PC-3 (cell line): ENCODE measurements around the gene ZSCAN29. TPM values are rescaled to one million over a fixed set of nuclear protein-coding genes. Genes with fewer than 3 reads are reported as not detected.

Experiments used
- ATAC-seq: fragments of 200-7000 bp; cut with Tn5 transposase; 2 replicates; pipeline ENCODE4 v1.9.1; 2020; ENCODE audit warnings: mild to moderate bottlenecking, moderate library complexity
- BruUV-seq: library from RNA; stranded (reverse); fragments of 400-500 nt; replicated peaks from 2 replicates; lab custom pipeline; 2021; lab: Mats Ljungman, UMichigan
- CTCF ChIA-PET: fragments of 300-600 bp; sonication (Branson Sonifier 250); formaldehyde crosslinking; loops from one replicate; lab custom pipeline; 2022; ENCODE audit warnings: antibody characterized with exemption; lab: Charles Lee
- POLR2A ChIA-PET: fragments of 300-600 bp; sonication (Branson Sonifier 250); formaldehyde crosslinking; loops from one replicate; lab custom pipeline; 2022; ENCODE audit warnings: antibody characterized with exemption; ENCODE audit not compliant: unreplicated experiment; lab: Charles Lee
- DNase-seq: peaks from one replicate; pipeline ENCODE4 v3.0.0-alpha.2; 2015
- H2AFZ ChIP-seq: fragments of 300-600 bp; sonication (generic); 2 replicates; pipeline ENCODE4 v1.6.0; 2016; ENCODE audit warnings: antibody characterized with exemption, low read length
- H3F3A ChIP-seq: fragments of 300-600 bp; sonication (generic); one replicate; pipeline ENCODE4 v1.6.0; 2017; ENCODE audit warnings: antibody characterized with exemption, low read length, control low read depth, mild to moderate bottlenecking; ENCODE audit not compliant: unreplicated experiment
- H3K27ac ChIP-seq: fragments of 300-600 bp; sonication (generic); 2 replicates; pipeline ENCODE4 v1.5.1; 2016; ENCODE audit warnings: mild to moderate bottlenecking, low read length
- H3K27me3 ChIP-seq: fragments of 300-600 bp; sonication (generic); 2 replicates; pipeline ENCODE4 v1.6.1; 2016; ENCODE audit warnings: low read length, mixed read lengths
- H3K36me3 ChIP-seq: fragments of 300-600 bp; sonication (generic); 2 replicates; pipeline ENCODE4 v1.6.1; 2016; ENCODE audit warnings: low read depth, mixed run types, low read length, mixed read lengths
- H3K4me1 ChIP-seq: fragments of 300-600 bp; sonication (generic); 2 replicates; pipeline ENCODE4 v1.5.1; 2016; ENCODE audit warnings: low read length; ENCODE audit not compliant: insufficient read depth
- H3K4me2 ChIP-seq: fragments of 300-600 bp; sonication (generic); 2 replicates; pipeline ENCODE4 v1.6.0; 2016; ENCODE audit warnings: low read length
- H3K4me3 ChIP-seq: fragments of 300-600 bp; sonication (generic); 2 replicates; pipeline ENCODE4 v1.5.1; 2016; ENCODE audit warnings: mild to moderate bottlenecking, low read length, mixed read lengths
- H3K79me2 ChIP-seq: fragments of 300-600 bp; sonication (generic); 2 replicates; pipeline ENCODE4 v1.6.1; 2017; ENCODE audit warnings: low read length, mixed read lengths
- H3K9ac ChIP-seq: fragments of 300-600 bp; sonication (generic); 2 replicates; pipeline ENCODE4 v1.6.0; 2016; ENCODE audit warnings: mild to moderate bottlenecking, low read length
- H3K9me2 ChIP-seq: fragments of 300-600 bp; sonication (generic); replicated peaks from 2 replicates; pipeline ENCODE4 v1.6.1; 2016; ENCODE audit warnings: mixed run types, low read length, mixed read lengths
- H3K9me3 ChIP-seq: fragments of 300-600 bp; sonication (generic); 2 replicates; pipeline ENCODE4 v1.6.1; 2016; ENCODE audit warnings: low read length, mixed read lengths
- H4K20me1 ChIP-seq: fragments of 300-600 bp; sonication (generic); 2 replicates; pipeline ENCODE4 v1.6.1; 2016; ENCODE audit warnings: low read length, mixed read lengths
- CTCF ChIP-seq: fragments of 300-600 bp; sonication (generic); conservative IDR thresholded peaks from 2 replicates; pipeline ENCODE4 v1.5.1; 2017; ENCODE audit warnings: antibody characterized with exemption, low read depth, mild to moderate bottlenecking, low read length
- EZH2 ChIP-seq: fragments of 300-600 bp; sonication (generic); IDR thresholded peaks from one replicate; pipeline ENCODE4 v1.6.1; 2017; ENCODE audit warnings: antibody characterized with exemption, mild to moderate bottlenecking, low read length; ENCODE audit not compliant: unreplicated experiment
- EZH2phosphoT487 ChIP-seq: fragments of 300-600 bp; sonication (generic); IDR thresholded peaks from 2 replicates; pipeline ENCODE4 v1.6.1; 2018; ENCODE audit warnings: mild to moderate bottlenecking, antibody characterized with exemption, low read length, borderline replicate concordance
- intact Hi-C: fragments of 100-400 bp; cut with micrococcal nuclease; formaldehyde crosslinking; loops from 2 replicates; pipeline ENCODE4 v1.9.0; 2023
- total RNA-seq: library from RNA; depleted of rRNA; stranded (reverse); fragments of >200 nt; gene quantifications from 2 replicates; pipeline ENCODE4 v1.2.3, GENCODE V29; 2014

The ZSCAN29 gene
- total RNA-seq, 1 experiment from 2014 or later, result 28.0 TPM

GRCh38 chr15:43370310-43370974, 401 bp downstream of the ZSCAN29 start:
- TSS peak; percentile 44 for BruUV-seq
- Histone ChIP-seq H3K27ac (no peak overlapping the region), H2AFZ (peak overlapping the region; percentile 94), H3K36me3 (peaks cover 14% of the 10 kb centered on the region), H3K79me2 (peaks cover 48% of the 10 kb centered on the region), H3K4me2 (peak overlapping the region; percentile 90), H3K4me3 (peak overlapping the region; percentile 74), H3K9me3 (no peaks in the 10 kb centered on the region), H3K9ac (peak overlapping the region; percentile 78), H3F3A (no peaks in the 10 kb centered on the region), H3K27me3 (no peaks in the 10 kb centered on the region), H4K20me1 (0 out of 2 replicates have a peak, but pooled peaks cover 3% of the 10 kb centered on the region), H3K9me2 (no peaks in the 10 kb centered on the region), H3K4me1 (peaks cover 18% of the 10 kb centered on the region; the same call in 1 of the 2 replicates)
- ATAC-seq (peak; percentile 48), DNase-seq (no peak)
- intact Hi-C loops, result no loop called here
- TF ChIP-seq CTCF (no peak), EZH2 (no peak), EZH2phosphoT487 (no peak)
- CTCF ChIA-PET, result no interaction called here
- POLR2A ChIA-PET, result interaction anchor here (0.5 to 0.7 kb wide), 7 partner anchors 22 to 1029 kb away, joined by 3 to 7 read pairs (median 3); no protein-coding TSS in a partner anchor

GRCh38 chr15:43361313-43361903, 9.4 kb downstream of the ZSCAN29 start:
- H3K27me3 ChIP-seq, result no peaks in the 10 kb centered on the region
- no peak overlapping the region for H3K9ac ChIP-seq
- no peaks in the 10 kb centered on the region for H3F3A ChIP-seq
- ChIA-PET POLR2A (no interaction called here), CTCF (no interaction called here)
- H3K4me2 ChIP-seq, result no peak overlapping the region
- no peak for ATAC-seq
- H4K20me1 ChIP-seq, result no peaks in the 10 kb centered on the region
- no peak overlapping the region for H3K27ac ChIP-seq
- no peak for TF ChIP-seq CTCF
- no peak for TF ChIP-seq EZH2phosphoT487
- TF ChIP-seq EZH2, result no peak
- intact Hi-C loops, result no loop called here
- H3K79me2 ChIP-seq, result no peaks in the 10 kb centered on the region
- TSS peak; percentile 15 for BruUV-seq
- H2AFZ ChIP-seq, result no peak overlapping the region
- H3K36me3 ChIP-seq, result peaks cover 72% of the 10 kb centered on the region
- no peak for DNase-seq
- peaks cover 21% of the 10 kb centered on the region for H3K9me3 ChIP-seq
- H3K4me3 ChIP-seq, result peak overlapping the region; percentile 22; the same call in 1 of the 2 replicates
- H3K4me1 ChIP-seq, result no peaks in the 10 kb centered on the region
- no peaks in the 10 kb centered on the region for H3K9me2 ChIP-seq

- no peak overlapping the region for H3K27ac ChIP-seq
- H3K4me2 ChIP-seq, result no peak overlapping the region
- no peak overlapping the region for H3K9ac ChIP-seq
- CTCF ChIA-PET, result no interaction called here
- no peaks in the 10 kb centered on the region for H3F3A ChIP-seq
- no peaks in the 10 kb centered on the region for H3K9me2 ChIP-seq
- ATAC-seq (no peak), DNase-seq (no peak)
- H3K27me3 ChIP-seq, result no peaks in the 10 kb centered on the region
- peaks cover 66% of the 10 kb centered on the region for H3K36me3 ChIP-seq
- intact Hi-C loops, result no loop called here
- TF ChIP-seq EZH2phosphoT487 (no peak), EZH2 (no peak), CTCF (no peak)
- peaks cover 21% of the 10 kb centered on the region for H3K9me3 ChIP-seq
- no peak overlapping the region for H2AFZ ChIP-seq
- no peaks in the 10 kb centered on the region for H3K4me1 ChIP-seq
- no peaks in the 10 kb centered on the region for H3K79me2 ChIP-seq
- BruUV-seq, result no TSS peak
- peak overlapping the region; percentile 22; the same call in 1 of the 2 replicates for H3K4me3 ChIP-seq
- POLR2A ChIA-PET, result no interaction called here
- no peaks in the 10 kb centered on the region for H4K20me1 ChIP-seq
Measured at GRCh38 chr15:43360821-43361220, 10.0 kb downstream of the ZSCAN29 start.
